SHP77 (cell line): ENCODE data around the gene YTHDF2.

Experiments used
- DNase-seq, 2 experiments: peaks; one replicate each; lab custom pipeline; 2025; lab: John Stamatoyannopoulos, UW

Gene YTHDF2

DNA sequence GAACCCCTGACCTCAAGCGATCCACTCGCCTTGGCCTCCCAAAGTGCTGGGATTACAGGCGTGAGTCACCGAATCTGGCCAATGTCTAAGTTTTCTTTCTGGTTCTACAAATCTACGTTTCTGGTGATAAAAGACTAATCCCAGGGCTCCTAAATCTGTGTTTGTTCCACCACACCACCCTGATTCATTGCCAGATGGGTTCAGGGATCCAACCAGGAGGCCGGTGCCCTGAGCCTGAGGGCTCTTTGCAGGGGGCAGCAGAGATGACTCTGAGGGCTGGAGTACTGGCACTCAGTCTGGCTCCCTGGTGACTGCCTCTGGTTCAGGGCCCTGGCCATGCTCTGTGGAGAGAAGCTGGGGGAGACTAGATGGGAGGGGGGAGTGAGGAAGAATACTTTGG lies 64.7 kb downstream of the YTHDF2 start:
- no peak for DNase-seq

DNA sequence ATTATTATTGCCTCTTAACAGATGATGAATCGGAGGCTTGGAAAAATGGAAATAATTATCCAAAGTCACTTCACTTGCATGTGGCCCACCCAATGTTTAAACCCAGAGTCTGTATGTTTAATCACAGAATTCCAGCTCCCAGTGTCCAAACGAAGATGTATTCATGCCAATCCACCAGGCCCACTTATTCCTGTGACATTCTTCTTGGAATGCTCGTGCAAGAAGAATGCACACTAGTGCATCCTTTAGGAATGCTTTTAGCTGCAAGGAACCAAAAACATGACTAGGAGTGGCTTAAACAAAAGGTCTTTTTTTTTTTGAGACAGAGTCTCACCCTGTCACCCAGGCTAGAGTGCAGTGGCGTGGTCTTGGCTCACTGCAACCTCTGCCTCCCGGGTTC lies 66.3 kb downstream of the YTHDF2 start:
- no peak for DNase-seq

DNA sequence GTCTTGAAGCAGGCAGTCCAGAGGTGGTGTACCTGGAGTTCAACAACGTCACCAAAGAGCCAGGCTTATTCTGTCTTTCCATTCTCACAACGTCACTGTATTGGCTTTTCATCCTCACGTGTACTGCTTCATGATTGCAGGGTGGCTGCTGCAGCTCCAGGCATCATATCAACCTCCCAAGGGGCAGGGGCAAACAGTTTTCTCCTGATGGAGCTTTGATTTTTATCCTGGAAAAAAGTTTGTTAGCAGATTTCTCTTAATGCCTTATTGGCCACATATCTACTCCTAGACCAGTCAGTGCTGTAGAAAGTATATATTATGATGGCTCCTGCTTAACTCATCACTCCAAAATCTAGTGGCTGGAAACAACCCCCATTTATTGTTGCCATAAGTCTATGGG lies 66.9 kb downstream of the YTHDF2 start:
- DNase-seq, result no peak

DNA sequence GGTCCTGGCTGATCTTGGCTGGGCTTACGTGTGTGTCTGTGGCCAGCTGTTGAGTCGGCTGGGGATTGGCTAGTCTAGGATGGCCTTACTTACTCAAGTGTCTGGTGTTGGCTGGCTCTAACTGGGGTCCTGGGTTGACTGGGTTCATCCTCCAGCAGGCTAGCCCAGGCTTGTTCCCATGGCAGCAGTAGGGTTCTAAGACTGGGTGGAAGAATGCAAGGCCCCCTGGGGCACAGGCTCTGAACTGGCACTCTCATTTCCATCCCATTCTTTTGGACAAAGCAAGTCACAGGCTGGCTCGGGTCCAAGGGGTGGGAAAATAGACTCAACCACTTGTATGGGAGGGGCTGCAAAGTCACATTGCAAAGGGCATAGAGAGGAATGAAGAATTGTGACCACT lies 67.3 kb downstream of the YTHDF2 start:
- DNase-seq, result no peak

DNA sequence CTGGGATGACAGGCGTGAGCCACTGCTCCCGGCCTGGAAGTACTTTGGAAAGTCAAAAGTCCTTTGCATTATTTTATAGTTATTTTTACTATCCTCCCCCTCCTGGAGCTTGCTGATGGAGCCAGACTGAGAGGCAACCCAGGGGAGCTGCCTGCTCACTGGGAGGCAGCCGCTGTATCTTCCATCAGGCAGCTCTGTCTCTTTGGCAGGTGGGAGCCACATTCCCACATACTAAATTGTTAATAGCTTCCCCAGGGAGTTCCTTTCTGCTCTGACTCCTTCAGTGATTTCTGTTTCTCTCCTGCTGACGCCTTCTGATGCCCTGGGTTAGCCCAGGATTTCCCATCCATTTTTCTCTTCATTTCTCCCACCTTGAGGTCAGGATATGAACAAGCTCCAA lies 70.3 kb downstream of the YTHDF2 start:
- DNase-seq, result no peak

DNA sequence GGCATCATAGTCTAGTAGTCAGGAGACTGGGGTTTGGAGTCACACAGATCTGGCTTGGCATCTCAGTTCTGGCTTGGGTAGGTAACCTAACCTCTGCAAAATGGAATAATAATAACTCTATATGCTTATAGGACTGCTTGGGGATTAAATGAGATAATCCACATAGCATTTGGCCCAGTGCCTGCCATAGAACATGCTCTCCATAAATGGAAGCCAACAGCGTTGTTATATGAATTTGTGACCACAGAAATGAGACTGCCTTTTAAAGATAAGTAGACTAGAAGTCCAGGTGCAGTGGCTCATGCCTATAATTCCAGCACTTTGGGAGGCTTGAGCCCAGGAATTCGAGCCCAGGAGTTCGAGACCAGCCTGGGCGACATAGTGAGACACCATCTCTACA lies 71.2 kb downstream of the YTHDF2 start:
- no peak for DNase-seq

DNA sequence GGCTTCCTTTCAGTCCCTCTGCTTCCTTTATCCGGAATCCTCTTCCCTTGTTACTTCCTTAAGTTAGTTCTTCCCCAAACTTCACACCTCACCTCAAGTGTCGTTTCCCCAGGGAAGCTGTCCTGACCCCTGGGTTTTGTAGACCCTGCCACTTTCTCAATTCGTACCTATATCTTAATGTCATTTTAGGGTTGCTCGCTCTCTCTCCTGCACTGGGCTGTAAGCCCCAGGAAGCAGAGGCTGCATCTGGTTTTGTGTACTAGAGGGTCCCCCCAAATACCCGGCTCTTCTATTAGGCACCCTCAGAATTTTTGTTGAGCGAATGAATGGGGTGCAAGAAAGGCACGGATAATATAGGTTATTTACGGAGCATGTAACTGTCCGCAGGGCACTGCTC lies 74.6 kb downstream of the YTHDF2 start:
- no peak for DNase-seq

DNA sequence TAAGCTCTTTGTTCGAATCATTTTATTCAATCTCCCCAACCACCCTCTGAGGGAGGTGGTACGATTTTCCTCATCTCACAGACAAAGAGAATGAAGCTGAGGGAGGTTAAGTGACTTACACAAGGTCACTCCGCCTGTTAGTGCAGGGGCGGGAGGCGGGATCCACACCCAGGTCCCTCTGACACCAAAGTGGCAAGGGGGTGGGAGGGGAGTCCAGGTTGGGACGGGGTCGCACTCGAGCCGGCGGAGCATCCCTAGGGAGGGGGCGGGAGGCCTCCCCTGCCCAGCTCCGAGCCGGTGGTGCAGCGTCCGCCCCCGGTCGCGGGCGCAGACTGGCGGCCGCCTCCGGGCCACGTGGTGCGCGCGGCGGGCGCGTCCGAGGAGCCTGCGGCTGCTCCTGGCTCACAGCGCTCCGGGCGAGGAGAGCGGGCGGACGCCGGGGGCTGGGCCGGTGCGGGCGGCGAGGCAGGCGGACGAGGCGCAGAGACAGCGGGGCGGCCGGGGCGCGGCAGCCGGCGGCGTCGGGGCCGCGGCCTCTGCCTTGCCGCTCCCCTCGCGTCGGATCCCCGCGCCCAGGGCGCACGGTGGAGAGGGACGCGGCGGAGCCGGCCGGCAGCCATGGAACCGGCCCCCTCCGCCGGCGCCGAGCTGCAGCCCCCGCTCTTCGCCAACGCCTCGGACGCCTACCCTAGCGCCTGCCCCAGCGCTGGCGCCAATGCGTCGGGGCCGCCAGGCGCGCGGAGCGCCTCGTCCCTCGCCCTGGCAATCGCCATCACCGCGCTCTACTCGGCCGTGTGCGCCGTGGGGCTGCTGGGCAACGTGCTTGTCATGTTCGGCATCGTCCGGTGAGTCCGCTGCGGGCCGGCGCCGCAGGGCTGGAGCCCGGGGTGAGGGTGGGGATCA lies 75.3 kb downstream of the YTHDF2 start, which contains the start of gene OPRD1:
TSS of gene OPRD1 (plus strand) at position 405 of the 903 bp plus-strand sequence. CDS start at position 619, 214 bp downstream.
- DNase-seq, result peak; percentile 43 to 47

DNA sequence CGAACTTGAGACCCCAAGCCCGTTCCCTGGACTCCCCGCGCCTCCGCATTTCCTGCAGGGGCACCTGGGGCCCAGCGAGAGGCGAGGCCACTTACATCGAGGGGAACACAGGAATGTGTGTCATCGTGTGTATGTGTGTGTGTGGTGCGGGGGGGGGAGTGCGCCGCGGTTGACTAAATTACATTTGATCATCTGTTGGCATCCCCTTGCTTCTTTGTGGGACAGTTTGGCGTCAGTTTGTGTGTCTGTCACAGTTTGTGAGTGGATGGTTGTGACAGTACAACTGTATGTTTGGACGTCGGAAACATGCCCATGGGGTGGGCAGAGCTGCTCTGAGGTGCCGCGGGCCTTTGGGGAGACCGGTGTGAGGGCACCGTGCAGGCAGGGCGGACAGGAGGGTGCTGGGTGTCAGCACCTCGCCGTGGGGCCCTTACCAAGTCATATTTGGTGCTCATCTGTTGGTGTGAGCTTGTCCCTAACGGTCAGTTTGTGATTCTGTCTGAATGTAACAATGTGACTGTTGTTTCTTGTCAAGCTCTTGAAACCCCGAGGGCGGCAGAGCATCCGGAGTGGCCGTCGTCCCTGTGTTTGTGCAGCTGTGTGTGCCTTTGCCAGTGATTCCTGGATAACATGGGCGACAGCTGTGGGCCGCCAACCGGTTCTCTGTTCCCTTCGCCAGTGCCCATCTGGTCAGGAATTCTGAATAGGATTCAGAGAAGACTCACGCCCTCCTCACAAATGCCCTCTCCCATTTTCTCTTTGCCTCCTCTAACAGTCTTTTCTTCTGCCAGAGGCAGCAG lies 76.1 kb downstream of the YTHDF2 start:
- DNase-seq, result peak; percentile 93 to 95

DNA sequence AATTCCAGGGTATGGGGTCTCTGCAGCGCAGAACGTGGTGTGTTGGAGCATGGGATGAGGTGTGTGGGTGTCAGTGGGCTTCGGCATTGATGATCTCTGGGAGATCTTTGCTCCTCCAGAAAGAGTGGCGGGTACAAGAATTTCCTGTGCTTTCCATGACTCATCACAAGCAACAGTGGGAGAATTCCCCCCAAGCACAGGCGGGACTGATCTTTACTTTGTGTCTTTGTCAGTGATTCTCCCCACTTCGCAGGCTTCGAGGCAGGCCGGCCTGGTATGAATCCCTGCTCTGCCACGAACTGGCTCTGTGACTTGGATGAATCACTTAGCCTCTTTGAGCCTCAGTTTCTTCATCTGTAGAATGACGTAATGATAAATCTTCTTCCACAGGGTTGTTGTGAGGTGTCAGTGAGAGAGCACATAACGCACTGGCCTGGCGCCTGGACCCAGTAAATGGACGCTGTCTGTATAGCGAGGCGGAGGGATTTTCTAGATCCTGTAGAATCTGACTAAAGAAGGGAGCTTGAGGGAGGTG lies 77.3 kb downstream of the YTHDF2 start:
- DNase-seq, result no peak

DNA sequence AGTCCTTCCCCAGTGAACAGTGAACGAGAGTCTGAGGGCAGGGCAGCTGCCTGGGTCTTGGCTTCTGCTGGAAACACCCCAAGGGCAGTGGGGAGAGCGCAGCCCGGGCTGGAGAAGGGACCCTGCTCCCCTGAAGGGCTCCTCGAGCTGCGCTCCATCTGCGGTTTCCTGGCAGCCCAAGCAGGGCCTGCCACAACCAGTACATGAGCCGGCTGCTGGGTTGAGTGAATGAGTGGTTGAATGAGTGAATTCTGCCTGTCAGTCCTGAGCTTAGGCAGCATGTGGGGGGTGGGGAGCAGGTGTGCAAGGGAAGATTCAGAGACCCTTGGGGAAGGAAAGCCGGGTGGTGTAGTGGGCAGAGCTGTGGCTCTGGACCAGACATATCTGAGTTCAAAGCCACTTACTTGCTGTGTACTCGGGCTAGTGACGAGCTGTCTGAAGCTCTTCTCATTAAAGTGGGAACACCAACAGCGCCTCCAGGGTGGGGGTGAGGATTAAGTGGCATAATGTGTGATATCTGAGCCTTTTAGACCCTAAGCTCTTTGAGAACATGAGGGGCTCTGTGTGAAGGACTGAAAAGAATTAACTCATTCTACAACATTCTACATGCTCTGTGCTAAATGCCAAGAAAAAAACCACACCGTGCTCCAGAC lies 78.9 kb downstream of the YTHDF2 start:
- peak in 1 of 2 experiments; percentile 16 for DNase-seq

DNA sequence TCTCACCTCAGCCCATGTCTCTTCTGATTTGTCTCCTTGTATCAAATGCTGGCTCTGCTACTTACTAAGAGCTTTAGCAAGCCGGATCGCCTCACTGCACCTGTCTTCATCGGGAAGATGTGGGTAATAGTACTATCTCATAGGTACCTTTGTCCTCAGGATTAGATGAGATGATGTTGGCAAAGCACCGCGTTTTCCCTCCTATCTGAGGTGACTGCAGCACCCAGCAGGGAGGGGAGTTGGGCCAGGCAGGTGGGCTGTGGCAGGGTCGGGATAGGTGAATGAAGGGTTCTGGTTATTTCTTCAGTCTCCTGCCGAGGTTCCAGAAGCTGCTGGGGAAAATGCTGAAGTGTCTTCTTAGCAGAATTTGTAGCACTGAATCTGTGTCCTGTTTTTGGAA lies 80.4 kb downstream of the YTHDF2 start:
- no peak for DNase-seq

DNA sequence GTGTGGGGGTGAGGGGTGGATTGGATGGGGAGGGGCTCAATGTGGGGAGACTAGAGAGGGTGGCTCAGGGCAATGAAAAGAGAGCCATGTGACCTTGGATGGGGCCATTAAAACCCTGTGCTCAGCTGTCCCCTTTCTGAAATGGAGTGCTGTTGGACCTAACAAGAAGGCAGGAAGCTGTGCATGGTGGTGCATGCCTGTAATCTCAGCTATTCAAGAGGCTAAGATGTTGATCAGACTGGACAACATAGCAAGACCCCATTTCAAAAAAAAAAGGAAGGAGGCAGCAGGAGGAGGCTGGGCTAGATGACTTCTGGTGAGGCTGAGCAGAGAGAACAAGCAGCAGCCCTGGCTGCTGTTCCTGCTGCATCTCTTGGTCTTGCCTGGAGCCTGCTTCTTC lies 82.3 kb downstream of the YTHDF2 start:
- DNase-seq, result no peak
